PFSK-1 (cell line): ENCODE results near the gene CHRDL1.

Source experiments
- FOXP2 ChIP-seq: optimal IDR thresholded peaks from 2 replicates; pipeline ENCODE3; 2011; ENCODE audit warnings: borderline replicate concordance, control low read depth, inconsistent platforms; ENCODE audit not compliant: insufficient read depth; ENCODE audit errors: extremely low read length, extremely low read depth
- POLR2AphosphoS5 ChIP-seq: IDR thresholded peaks from 2 replicates; pipeline ENCODE4 v1.6.1; 2012; ENCODE audit warnings: low read depth, mild to moderate bottlenecking, control low read depth, low read length, moderate library complexity
- SIN3A ChIP-seq: IDR thresholded peaks from 2 replicates; pipeline ENCODE4 v1.6.1; 2012; ENCODE audit warnings: mild to moderate bottlenecking, low read length, moderate library complexity, borderline replicate concordance; ENCODE audit not compliant: insufficient read depth
- TAF1 ChIP-seq: IDR thresholded peaks from 2 replicates; pipeline ENCODE4 v1.6.1; 2012; ENCODE audit warnings: low read length, control low read depth, borderline replicate concordance; ENCODE audit not compliant: insufficient read depth
- TF ChIP-seq, protein P1 (sequence below), 2 experiments: IDR thresholded peaks; 2 replicates each; pipeline versions ENCODE4 v1.6.1 to v1.8.0; 2011 to 2012; ENCODE audit warnings: low read depth in 2 of 2, low read length in 2 of 2, control low read depth in 1 of 2, inconsistent platforms in 1 of 2, mild to moderate bottlenecking in 1 of 2, moderate library complexity in 1 of 2; ENCODE audit not compliant: insufficient read depth in 1 of 2

CHRDL1 gene

DNA sequence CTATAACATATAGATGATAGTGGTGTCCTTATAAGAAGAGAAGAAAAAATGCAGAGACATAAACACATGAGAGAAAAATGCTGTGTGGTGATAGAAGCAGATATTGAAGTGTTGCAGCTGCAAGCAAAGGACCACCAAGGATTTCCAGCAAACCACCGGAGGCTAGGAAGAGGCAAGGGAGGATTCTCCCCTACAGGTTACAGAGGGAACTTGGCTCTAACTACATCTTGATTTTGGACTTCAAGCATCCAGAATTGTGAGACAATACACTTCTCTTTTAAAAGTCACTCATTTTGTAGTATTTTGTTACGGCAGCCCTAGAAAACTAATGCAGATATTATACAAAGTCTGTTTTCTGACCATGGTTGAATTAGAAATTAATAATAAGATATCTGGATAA, 30.4 kb upstream of the CHRDL1 start:
- TF ChIP-seq, protein P1, sequence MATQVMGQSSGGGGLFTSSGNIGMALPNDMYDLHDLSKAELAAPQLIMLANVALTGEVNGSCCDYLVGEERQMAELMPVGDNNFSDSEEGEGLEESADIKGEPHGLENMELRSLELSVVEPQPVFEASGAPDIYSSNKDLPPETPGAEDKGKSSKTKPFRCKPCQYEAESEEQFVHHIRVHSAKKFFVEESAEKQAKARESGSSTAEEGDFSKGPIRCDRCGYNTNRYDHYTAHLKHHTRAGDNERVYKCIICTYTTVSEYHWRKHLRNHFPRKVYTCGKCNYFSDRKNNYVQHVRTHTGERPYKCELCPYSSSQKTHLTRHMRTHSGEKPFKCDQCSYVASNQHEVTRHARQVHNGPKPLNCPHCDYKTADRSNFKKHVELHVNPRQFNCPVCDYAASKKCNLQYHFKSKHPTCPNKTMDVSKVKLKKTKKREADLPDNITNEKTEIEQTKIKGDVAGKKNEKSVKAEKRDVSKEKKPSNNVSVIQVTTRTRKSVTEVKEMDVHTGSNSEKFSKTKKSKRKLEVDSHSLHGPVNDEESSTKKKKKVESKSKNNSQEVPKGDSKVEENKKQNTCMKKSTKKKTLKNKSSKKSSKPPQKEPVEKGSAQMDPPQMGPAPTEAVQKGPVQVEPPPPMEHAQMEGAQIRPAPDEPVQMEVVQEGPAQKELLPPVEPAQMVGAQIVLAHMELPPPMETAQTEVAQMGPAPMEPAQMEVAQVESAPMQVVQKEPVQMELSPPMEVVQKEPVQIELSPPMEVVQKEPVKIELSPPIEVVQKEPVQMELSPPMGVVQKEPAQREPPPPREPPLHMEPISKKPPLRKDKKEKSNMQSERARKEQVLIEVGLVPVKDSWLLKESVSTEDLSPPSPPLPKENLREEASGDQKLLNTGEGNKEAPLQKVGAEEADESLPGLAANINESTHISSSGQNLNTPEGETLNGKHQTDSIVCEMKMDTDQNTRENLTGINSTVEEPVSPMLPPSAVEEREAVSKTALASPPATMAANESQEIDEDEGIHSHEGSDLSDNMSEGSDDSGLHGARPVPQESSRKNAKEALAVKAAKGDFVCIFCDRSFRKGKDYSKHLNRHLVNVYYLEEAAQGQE (IDR thresholded peaks at IDR 0.05; ENCODE audit: insufficient read depth in 1 of 2, low read depth in 2 of 2, low read length in 2 of 2), result no peak
- TF ChIP-seq TAF1, result no peak
- no peak for TF ChIP-seq POLR2AphosphoS5
- no peak for TF ChIP-seq SIN3A
- TF ChIP-seq FOXP2, result no peak

DNA sequence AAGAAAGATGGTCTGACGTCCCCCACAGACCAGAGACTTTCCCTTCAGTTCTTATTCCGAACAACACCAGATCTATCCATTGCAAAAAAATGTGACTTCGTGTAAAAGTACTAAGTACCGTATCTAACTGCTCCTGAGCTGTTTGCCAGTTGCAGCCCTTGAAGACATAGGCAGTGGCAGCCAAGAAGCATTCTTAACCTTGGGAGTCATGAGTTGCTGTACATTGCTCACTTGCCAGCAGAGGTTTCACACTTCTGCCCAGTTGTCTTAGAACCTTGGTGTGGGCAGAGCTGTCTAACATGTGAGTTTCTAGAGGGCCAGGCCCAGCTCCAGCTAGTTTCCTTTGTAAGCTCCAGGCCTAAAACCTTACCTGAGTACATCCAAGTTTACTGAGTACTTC, 10.5 kb upstream of the CHRDL1 start:
- TF ChIP-seq TAF1 (no peak), SIN3A (no peak), POLR2AphosphoS5 (no peak), FOXP2 (no peak)
- TF ChIP-seq, protein P1 (IDR thresholded peaks at IDR 0.05; ENCODE audit: insufficient read depth in 1 of 2, low read depth in 2 of 2, low read length in 2 of 2), result no peak

DNA sequence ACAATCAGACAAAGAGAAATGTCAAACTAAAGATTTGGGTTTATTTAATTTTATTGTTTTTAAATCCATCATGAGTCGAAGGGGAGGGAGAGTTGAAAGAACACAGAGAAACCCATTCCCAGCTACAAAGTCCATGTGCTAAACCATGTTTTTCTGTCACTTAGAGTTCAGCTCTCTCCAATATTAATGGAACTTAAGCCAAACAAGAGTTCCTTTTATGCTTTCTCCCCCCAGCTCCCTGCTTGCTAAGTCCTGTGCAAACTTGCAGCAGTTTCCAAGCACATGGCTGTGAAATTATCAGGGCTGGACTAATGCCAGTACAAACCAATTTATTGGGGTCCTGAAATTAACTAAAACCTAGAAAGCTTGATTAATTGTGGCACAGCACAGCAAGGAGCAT, 9.7 kb upstream of the CHRDL1 start:
- TF ChIP-seq POLR2AphosphoS5 (no peak), FOXP2 (no peak)

DNA sequence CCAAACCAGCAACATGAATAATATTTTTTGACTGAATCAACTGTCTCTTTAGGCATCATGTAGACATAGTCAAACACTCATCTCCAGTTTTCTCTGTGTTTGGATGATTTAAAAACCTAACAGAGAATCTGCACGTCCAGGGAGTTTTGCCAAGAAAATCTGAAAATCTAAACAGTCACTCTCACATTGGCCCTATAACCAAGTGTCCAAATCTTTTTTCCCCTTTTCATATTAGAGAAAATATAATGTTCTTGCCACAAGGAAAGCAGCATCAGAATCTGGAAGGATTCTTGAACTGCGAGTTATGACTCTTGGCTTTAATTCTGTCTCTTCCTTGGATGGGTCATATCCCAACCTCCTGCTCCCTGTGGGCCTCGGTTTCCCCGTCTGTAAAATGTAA, 8.8 kb upstream of the CHRDL1 start:
- TF ChIP-seq TAF1 (no peak), POLR2AphosphoS5 (no peak), SIN3A (no peak), FOXP2 (no peak)
- TF ChIP-seq, protein P1 (IDR thresholded peaks at IDR 0.05; ENCODE audit: insufficient read depth in 1 of 2, low read depth in 2 of 2, low read length in 2 of 2), result no peak

DNA sequence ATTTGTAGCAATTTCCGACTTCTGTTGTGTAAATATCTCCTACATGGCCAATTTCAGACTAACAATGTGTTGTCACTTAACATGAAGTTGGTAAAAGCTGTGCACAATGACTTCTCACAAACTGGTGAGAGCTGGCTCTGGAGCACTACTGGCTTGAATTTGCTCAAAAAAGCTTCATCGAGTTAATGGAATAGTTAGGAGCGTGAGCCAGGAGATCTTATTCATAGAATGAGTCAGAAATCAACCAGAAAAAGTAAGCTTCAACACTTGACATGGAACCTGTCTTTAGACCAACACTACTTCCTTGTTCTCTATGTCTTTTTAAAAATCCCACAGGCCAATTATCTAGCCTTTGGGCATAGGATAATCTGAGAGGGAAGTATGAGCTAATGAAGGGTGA, 7.9 kb upstream of the CHRDL1 start:
- TF ChIP-seq SIN3A (no peak), POLR2AphosphoS5 (no peak)
- TF ChIP-seq, protein P1 (IDR thresholded peaks at IDR 0.05; ENCODE audit: insufficient read depth in 1 of 2, low read depth in 2 of 2, low read length in 2 of 2), result no peak
